ENCODE results near the gene LRRC46.

DNA sequence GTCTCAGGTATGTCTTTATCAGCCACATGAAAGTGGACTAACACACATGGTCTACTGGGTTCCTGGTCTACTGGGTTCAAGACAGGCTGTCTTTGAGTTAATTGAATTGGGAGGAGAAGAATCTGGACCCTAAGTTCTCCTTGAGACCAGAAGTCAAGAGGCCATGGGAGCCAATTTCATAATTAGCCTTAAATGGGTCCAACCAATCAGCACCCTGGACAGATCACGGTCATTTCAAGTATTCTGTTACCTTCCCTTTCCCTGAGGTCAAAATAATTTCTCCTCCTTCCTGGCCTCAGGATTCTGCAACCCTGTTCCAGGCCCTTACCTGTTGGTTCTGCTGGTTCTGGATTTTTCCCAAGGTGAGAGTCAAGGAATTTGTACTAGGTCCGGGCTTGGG lies 33.7 kb upstream of the LRRC46 start:
- TF ChIP-seq, protein P1, sequence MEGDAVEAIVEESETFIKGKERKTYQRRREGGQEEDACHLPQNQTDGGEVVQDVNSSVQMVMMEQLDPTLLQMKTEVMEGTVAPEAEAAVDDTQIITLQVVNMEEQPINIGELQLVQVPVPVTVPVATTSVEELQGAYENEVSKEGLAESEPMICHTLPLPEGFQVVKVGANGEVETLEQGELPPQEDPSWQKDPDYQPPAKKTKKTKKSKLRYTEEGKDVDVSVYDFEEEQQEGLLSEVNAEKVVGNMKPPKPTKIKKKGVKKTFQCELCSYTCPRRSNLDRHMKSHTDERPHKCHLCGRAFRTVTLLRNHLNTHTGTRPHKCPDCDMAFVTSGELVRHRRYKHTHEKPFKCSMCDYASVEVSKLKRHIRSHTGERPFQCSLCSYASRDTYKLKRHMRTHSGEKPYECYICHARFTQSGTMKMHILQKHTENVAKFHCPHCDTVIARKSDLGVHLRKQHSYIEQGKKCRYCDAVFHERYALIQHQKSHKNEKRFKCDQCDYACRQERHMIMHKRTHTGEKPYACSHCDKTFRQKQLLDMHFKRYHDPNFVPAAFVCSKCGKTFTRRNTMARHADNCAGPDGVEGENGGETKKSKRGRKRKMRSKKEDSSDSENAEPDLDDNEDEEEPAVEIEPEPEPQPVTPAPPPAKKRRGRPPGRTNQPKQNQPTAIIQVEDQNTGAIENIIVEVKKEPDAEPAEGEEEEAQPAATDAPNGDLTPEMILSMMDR (IDR thresholded peaks at IDR 0.05), result no peak
- no peak for TF ChIP-seq POLR2A (IDR thresholded peaks at IDR 0.05)
